Measurements from ENCODE around the gene CSH1. TPM values are rescaled to one million over a fixed set of nuclear protein-coding genes. Genes with fewer than 3 reads are reported as not detected.

Gene CSH1
- total and polyA plus RNA-seq, 7 donors, result not detected

DNA sequence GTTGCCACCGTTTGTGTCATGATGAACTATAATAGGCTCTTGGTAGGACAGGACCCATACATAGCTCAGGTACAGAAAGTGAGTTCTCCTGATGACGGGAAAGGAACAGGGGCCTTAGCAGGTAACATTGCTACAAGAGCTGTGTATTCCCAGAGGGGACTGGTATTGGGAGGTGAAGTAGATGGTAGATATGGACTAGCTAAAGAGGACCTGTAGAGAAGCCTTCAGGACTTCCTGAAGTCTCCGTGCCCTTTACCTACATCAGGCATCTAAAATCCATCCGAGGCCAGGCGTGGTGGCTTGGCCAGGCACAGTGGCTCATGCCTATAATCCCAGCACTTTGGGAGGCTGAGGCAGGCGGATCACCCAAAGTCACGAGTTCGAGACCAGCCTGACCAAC is 41.2 kb downstream of the CSH1 start:
- 93 to 95% (median 94%) methylated on average over 8 of the region's 8 CpGs for WGBS, 3 donors
- no peak for ATAC-seq

DNA sequence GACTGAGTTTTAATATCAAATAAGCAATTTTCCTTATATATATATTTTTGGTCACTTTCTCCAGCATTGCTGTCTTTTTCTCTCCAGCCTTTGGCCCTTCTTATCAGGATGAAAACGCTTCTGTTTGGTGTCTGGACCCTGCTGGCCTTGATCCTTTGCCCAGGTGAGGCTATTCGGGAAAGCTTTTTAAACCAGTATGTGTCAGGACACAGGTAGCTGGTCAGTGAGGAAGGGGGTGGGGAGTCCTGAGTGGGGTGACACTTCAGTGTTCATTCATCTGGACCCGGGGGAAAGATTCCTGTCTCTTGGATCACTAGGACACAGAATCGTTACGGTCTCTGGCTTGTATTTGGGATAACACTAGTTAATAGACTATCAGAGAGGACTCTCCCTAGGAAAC is 41.7 kb downstream of the CSH1 start:
- no peaks in the 10 kb centered on the region for H3K36me3 ChIP-seq (ENCODE audit: insufficient read depth in 1 of 2, low read depth in 1 of 2)
- intact Hi-C loops (cut with DNase I), result no loop called here
- ATAC-seq, result no peak
- H3K9me3 ChIP-seq, result no peaks in the 10 kb centered on the region
- TF ChIP-seq, protein P1, sequence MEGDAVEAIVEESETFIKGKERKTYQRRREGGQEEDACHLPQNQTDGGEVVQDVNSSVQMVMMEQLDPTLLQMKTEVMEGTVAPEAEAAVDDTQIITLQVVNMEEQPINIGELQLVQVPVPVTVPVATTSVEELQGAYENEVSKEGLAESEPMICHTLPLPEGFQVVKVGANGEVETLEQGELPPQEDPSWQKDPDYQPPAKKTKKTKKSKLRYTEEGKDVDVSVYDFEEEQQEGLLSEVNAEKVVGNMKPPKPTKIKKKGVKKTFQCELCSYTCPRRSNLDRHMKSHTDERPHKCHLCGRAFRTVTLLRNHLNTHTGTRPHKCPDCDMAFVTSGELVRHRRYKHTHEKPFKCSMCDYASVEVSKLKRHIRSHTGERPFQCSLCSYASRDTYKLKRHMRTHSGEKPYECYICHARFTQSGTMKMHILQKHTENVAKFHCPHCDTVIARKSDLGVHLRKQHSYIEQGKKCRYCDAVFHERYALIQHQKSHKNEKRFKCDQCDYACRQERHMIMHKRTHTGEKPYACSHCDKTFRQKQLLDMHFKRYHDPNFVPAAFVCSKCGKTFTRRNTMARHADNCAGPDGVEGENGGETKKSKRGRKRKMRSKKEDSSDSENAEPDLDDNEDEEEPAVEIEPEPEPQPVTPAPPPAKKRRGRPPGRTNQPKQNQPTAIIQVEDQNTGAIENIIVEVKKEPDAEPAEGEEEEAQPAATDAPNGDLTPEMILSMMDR (IDR thresholded peaks at IDR 0.05), result no peak
- H3K4me1 ChIP-seq, result no peaks in the 10 kb centered on the region
- H3K27ac ChIP-seq, result no peak overlapping the region
- H3K4me3 ChIP-seq, result no peak overlapping the region
- H3K27me3 ChIP-seq (ENCODE audit: insufficient read depth in 3 of 3, low read length in 2 of 3), result no peaks in the 10 kb centered on the region
- no peak for DNase-seq
- WGBS, 3 donors, result 83 to 88% (median 87%) methylated on average over 5 of the region's 5 CpGs

More for the DNA sequence above, 41.2 kb downstream of the CSH1 start:
- TF ChIP-seq, protein P1 (IDR thresholded peaks at IDR 0.05), result no peak
- H3K9me3 ChIP-seq, result no peaks in the 10 kb centered on the region
- no peaks in the 10 kb centered on the region for H3K36me3 ChIP-seq (ENCODE audit: insufficient read depth in 1 of 2, low read depth in 1 of 2)
- H3K27ac ChIP-seq, result no peak overlapping the region
- DNase-seq, result no peak
- no peaks in the 10 kb centered on the region for H3K27me3 ChIP-seq (ENCODE audit: insufficient read depth in 3 of 3, low read length in 2 of 3)
- no peak overlapping the region for H3K4me3 ChIP-seq
- intact Hi-C loops (cut with DNase I), result no loop called here
- no peaks in the 10 kb centered on the region for H3K4me1 ChIP-seq

DNA sequence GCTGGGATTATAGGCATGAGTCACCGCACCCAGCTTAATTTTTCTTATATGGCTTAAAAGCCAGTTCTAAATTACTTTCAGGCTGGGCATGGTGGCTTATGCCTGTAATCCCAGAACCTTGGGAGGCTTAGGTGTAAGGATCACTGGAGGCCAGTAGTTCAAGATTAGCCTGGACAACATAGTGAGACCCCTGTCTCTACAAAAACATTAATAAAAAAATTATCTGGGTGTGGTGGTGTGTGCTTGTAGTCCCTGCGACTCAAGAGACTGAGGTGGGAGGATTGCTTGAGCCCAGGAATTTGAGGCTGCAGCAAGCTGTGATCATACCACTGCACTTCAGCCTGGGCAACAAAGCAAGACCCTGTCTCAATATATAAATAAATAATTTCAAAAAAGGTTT is 43.1 kb downstream of the CSH1 start:
- ATAC-seq, result no peak
- H3K27ac ChIP-seq, result no peak overlapping the region
- WGBS, 3 donors, result 83 to 97% (median 92%) methylated on average over 2 of the region's 2 CpGs

DNA sequence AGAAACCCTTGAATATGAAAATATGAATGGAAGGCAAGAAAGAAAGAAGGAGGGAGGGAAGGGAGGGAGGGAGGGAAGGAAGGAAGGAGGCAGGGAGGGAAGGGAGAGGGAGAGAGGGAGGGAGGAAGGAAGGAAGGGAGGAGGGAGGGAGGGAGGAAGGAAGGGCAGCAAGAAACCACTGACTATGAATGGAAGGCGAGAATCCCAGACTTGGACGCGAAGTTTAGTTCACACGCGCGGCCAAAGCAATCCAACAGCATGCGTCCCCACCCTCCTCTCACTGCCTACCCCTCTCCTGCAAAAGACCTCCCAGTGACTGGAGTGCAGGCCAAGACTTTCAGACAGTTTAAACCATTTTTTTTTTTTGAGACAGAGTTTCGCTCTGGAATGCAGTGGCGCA is 46.0 kb downstream of the CSH1 start:
- WGBS, 3 donors, result 81 to 94% (median 90%) methylated on average over 9 of the region's 9 CpGs
- H3K27ac ChIP-seq, result no peak overlapping the region

More for the DNA sequence above, 43.1 kb downstream of the CSH1 start:
- H3K4me3 ChIP-seq, result no peak overlapping the region
- no peaks in the 10 kb centered on the region for H3K36me3 ChIP-seq (ENCODE audit: insufficient read depth in 1 of 2, low read depth in 1 of 2)
- H3K9me3 ChIP-seq, result no peaks in the 10 kb centered on the region
- TF ChIP-seq, protein P1 (IDR thresholded peaks at IDR 0.05), result no peak
- peaks cover 6% of the 10 kb centered on the region for H3K4me1 ChIP-seq
- no peak for DNase-seq
- H3K27me3 ChIP-seq (ENCODE audit: insufficient read depth in 3 of 3, low read length in 2 of 3), result no peaks in the 10 kb centered on the region
- intact Hi-C loops (cut with DNase I), result no loop called here

More for the DNA sequence above, 46.0 kb downstream of the CSH1 start:
- TF ChIP-seq, protein P1 (IDR thresholded peaks at IDR 0.05), result no peak
- DNase-seq (peak in 1 of 2 donors; percentile 20), ATAC-seq (no peak)
- no peaks in the 10 kb centered on the region for H3K9me3 ChIP-seq
- H3K36me3 ChIP-seq (ENCODE audit: insufficient read depth in 1 of 2, low read depth in 1 of 2), result no peaks in the 10 kb centered on the region
- no peak overlapping the region for H3K4me3 ChIP-seq
- intact Hi-C loops (cut with DNase I), result no loop called here
- H3K4me1 ChIP-seq, result peaks cover 8% of the 10 kb centered on the region
- H3K27me3 ChIP-seq (ENCODE audit: insufficient read depth in 3 of 3, low read length in 2 of 3), result no peaks in the 10 kb centered on the region

All from psoas muscle (tissue), 8 donors.